Stimulated activated CD4-positive, alpha-beta T cell treated with anti-CD3 and anti-CD28 coated beads, Interleukin-4, amount 100 ng/mL, for 4 hours (primary cell): ENCODE measurements around the gene DROSHA.
"Not testable (repeated sequence)": the region's sequence is repeated elsewhere in the genome, so short reads cannot be mapped to it uniquely, and the experiment has no call there.

Source experiments
- DNase-seq, 2 experiments: peaks; one replicate each; pipeline ENCODE4 v3.0.0-alpha.2; 2020

Gene DROSHA

GRCh38 chr5:31413030-31413812 lies 118.7 kb downstream of the DROSHA start:
- DNase-seq = no peak

DNA sequence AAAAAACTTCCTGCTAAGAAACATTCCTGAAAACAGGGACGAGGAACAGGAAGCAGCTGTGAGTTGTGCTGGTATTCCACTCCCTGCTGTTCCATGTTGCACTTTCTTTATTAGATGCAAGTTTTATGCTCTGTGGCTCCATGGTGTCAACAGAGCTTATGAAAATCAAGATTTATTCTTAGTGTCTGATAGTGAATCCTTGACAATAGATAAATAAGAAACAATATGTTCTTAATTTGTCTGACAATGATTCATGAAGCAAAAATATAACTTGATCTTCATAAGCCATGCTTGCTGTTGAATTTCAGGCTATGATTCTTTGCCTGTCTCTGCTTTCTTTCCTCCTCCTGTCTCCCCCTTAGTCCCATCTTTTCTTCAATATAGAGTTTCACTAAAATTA lies 119.6 kb downstream of the DROSHA start:
- no peak for DNase-seq

DNA sequence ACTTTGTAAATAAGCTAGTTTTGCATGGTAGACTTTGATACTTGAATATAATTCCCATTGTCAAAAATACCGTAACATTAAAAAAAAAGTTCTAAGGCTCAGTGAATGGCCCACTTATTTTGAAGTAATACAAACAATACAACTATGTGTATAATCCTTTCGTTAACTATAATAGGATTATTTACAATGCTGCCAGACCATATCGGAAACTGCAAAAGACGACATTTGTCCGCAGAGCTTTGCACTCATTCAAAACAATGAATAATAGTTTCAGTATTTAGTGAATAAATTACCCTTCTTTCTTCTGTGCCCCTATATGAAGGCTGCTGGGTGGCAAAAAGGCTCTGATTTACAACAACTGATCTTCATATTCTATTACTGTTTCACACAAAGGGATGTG lies 121.8 kb downstream of the DROSHA start:
- DNase-seq = no peak

GRCh38 chr5:31408814-31409213 lies 123.1 kb downstream of the DROSHA start:
- no peak for DNase-seq

- DNase-seq = no peak
These were observed 123.8 kb downstream of the DROSHA start for GRCh38 chr5:31407921-31408693.

GRCh38 chr5:31404325-31404724 lies 127.6 kb downstream of the DROSHA start:
- no peak for DNase-seq

DNA sequence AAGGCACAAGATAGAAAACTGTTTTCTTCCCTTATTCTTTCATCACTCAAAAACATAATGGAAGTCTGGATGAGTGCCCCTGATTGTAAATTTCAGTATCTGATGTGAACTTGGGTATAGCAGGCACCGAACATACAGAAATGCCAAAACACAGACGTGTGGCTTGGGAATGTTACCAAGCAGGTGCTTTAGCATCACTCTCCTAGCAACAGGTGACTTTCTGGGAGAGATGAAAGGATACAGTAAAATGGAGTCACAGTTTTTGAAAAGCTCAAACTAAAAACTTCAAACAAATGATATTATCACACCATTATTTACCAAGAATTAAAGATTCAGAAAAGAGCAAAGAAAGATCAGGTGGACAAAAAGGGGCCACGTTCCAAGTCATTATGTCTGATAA lies 130.2 kb downstream of the DROSHA start:
- no peak for DNase-seq

GRCh38 chr5:31397926-31398557 lies 133.9 kb downstream of the DROSHA start:
- no peak for DNase-seq

- DNase-seq = no peak
These were observed 135.1 kb downstream of the DROSHA start for GRCh38 chr5:31396611-31397295.

GRCh38 chr5:31395450-31396045 lies 136.3 kb downstream of the DROSHA start:
- not testable (repeated sequence) for DNase-seq

DNA sequence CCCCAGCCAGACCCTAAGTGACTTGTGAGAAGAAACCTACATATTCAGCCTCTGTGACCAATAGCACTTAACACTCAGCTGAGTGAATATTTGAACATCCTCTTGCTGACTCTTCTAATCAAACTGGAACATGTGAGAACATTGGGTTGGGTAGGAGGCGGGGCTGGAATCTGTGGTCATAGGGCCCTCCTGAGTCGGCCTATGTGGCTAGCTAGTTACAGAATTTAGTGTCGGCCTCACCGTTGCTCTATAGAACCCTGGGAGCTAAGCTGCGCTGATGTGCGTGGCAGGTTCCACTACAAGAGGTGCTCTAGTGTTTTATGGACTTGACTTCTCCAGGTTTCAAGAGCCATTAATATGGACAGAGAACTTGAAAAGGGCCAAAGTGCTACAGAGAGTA lies 138.8 kb downstream of the DROSHA start:
- no peak for DNase-seq

DNA sequence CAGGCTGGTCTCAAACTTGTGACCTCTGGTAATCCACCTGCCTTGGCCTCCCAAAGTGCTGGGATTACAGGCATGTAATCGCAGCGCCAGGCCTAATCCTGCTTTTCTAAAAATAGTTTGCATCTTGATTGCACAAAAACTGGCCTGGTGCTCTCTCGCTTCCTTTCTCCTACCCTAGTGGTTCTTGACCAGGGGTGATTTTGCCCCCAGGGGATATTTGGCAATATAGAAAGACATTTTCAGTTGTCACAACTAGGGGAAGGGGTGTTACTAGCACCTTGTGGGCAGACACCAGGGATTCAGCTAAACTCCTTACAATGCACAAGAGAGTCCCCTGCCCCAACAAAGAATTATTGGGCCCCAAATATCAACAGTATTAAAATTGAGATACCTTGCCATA lies 139.8 kb downstream of the DROSHA start:
- DNase-seq = no peak

GRCh38 chr5:31390256-31390655 lies 141.6 kb downstream of the DROSHA start:
- no peak for DNase-seq

- no peak for DNase-seq
These were observed 145.9 kb downstream of the DROSHA start for GRCh38 chr5:31385774-31386537.

DNA sequence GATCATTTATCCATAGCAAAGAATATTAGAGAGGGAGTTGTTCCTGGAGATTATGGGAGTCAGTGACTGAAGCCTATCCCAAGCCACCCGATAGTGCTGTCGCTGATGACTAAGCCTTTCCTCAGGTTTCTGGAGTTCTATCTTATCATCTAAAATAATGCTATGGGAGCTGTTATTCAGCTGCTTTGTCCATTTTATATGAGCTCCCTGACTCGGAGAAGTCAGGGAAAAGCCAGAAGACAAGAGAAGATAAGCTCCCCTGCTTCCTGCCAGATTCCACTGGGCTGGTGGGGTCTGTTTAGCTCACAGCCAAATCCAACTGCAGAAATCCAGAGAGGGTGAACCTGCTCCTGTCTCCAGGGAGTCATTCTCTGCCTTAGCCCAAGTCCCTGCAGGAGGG lies 148.2 kb downstream of the DROSHA start:
- no peak for DNase-seq

DNA sequence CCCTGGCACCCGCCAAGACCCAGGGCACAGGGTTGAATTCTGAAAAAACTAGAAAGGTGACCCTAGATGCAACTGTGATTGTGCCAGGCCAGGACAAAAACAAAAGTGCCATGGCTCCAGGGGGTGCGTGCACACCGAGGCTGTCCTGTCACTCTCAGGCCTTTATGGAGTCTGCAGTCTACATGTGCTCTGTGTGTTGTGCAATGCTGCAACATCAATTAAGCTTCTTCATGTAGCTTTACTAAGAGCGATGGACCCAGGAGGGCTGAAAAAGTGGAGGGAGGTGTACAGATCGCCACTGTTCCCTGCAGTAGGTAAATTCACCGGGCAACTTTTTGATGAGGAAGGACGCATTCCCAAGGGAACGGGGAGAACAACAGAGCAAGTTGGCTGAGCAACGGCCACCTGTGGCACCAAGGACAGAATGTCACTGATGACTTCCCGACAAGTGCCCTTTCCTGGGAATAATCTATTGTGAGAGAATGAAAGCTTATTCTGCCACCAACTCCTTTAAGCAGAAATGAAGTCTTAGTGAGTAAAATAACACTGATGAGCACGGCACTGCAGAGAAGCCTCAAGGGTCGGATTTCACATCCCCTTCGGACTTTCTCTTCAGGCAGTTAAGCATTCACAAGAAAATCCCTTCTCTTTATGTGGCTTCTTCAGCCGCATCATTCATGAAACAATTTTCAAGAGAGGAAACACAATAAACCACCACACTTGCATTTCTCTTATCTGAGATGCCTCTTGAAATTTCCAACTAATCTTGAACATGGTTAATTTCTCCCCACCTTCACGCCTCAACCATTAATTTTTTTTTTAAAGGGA lies 149.6 kb downstream of the DROSHA start:
- no peak for DNase-seq

- DNase-seq = no peak
These were observed 150.6 kb downstream of the DROSHA start for GRCh38 chr5:31381299-31381698.

- no peak for DNase-seq
These were observed 151.8 kb downstream of the DROSHA start for GRCh38 chr5:31380049-31380448.

DNA sequence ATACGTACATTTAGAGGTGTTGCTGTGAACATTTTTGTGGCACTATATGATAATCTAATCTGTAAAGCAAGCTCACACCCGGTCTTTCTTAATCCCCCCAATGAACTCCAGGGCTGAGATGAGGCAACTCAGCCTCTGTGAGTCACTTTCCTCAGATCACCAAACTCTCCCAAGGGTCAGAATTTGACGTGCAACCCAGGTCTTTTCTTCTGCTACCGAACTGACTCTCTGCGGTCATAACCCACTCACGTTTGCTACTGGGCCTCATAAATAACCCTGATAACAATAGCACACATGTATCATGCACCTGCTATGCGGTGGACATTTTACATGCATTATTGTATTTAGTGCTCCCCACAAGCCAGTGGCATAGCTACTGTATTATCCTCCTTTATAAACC lies 153.1 kb downstream of the DROSHA start:
- DNase-seq = no peak

DNA sequence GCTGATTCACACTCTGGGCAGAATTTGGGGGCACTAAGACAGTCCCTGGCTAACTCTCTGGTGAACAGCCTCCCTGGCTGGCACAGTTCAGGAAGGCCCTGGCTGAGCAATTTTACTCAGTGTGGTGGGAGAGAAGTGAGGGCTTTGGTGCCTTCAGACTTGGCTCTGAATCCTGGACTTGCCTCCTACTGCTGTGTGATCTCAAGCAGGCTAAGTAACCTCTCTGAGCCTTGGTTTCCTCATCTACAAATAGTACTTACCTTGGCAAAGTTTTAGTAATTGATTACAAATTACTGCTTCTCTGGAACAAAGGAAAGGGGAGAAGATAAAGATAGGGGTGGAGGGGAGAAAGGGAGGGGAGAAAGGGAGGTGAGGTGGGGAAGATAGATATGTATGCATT lies 153.8 kb downstream of the DROSHA start:
- DNase-seq = no peak

- no peak for DNase-seq
These were observed 154.5 kb downstream of the DROSHA start for GRCh38 chr5:31377274-31377946.
